GM19240 (cell line): Measurements from ENCODE around the gene SRPK3.

ENCODE experiments used
- DNase-seq: peaks from one replicate; pipeline ENCODE4 v3.0.0; 2011; ENCODE audit warnings: low spot score; ENCODE audit not compliant: insufficient read length

SRPK3 gene

GRCh38 chrX:153783378-153784013 is 2.7 kb downstream of the SRPK3 start:
- no peak for DNase-seq

DNA sequence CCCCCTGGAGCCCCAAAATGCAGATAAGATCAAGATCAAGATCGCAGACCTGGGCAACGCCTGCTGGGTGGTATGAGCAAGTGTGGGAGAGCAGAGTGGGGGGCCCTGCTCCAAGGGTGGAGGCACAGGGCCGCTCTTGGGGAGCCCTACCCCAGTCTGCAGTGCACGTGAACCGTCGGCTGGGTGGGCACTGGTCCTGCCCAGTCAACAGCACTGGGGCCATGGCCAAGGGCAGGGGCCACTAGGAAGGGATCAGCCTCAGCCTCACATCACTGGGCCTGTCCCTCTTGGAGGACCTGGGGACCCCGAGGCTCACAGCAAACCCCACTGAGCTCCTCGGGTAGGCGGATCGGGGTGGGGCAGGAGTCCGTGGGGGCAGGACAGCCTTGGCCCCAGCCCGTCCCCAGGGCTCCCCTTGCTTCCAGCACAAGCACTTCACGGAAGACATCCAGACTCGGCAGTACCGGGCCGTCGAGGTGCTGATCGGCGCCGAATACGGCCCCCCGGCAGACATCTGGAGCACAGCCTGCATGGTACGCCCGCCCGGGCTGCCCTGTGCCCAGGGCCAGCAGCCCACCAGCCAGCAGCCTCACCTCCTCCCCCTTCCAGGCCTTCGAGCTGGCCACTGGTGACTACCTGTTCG is 3.6 kb downstream of the SRPK3 start:
- DNase-seq = no peak

GRCh38 chrX:153786669-153787068 is 5.8 kb downstream of the SRPK3 start:
- DNase-seq = no peak

- no peak for DNase-seq
These were observed 8.8 kb downstream of the SRPK3 start for GRCh38 chrX:153789654-153790053.

DNA sequence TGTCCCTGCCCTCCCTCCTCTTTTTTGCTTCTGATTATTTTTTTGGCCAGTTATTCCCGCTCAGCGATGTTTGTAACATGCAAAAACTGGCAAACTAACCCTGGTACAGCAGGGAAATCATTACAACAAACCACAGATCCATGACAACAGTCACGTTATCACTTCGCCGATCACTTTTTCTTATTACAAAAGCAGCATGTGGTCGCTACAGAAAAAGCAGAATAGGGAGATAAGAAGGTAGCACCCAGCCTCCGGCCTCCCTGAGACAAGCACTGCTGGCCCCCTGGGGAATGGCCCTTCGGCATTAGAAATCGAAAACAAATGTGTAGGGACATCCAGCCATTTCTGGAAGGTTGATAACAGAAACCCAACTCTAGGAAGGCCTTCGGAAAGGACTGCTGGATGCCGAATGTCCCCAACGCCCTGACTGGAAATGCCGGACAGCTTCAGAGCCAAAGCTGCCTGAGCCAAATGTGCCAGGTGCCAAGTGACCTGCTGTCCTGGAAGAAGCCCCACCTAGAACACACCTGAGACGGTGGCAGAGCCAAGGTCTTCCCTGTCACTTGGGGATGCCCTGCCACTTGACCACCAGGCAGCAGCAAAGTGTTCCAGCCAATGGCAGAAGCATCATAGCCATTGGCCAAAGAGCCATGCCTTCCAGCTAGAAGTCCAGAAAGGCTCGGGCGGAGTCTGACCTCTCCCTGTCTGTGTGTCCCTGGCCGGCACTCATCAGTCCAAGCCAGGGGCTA is 10.4 kb downstream of the SRPK3 start:
- DNase-seq = no peak

GRCh38 chrX:153792368-153792767 is 11.5 kb downstream of the SRPK3 start:
- no peak for DNase-seq

DNA sequence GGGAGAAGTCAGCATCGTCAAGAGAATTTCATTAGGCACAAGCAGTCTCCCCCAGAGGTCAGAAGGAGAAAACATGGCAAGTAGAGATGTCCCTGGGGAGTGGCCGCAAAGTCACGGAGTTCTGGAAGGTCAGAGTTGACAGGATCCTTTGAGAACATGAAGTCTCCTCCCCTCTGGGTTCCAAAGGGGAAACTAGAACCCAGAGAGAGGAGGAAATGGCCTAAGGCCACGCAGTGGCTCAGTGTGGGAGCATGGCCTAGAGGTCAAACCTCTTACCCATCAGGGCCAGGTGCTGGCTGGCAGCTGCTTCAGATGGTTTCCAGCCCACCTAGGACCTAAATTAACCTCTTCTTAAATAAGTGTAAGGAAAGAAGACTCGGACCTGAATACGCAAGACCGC is 12.4 kb downstream of the SRPK3 start:
- no peak for DNase-seq

DNA sequence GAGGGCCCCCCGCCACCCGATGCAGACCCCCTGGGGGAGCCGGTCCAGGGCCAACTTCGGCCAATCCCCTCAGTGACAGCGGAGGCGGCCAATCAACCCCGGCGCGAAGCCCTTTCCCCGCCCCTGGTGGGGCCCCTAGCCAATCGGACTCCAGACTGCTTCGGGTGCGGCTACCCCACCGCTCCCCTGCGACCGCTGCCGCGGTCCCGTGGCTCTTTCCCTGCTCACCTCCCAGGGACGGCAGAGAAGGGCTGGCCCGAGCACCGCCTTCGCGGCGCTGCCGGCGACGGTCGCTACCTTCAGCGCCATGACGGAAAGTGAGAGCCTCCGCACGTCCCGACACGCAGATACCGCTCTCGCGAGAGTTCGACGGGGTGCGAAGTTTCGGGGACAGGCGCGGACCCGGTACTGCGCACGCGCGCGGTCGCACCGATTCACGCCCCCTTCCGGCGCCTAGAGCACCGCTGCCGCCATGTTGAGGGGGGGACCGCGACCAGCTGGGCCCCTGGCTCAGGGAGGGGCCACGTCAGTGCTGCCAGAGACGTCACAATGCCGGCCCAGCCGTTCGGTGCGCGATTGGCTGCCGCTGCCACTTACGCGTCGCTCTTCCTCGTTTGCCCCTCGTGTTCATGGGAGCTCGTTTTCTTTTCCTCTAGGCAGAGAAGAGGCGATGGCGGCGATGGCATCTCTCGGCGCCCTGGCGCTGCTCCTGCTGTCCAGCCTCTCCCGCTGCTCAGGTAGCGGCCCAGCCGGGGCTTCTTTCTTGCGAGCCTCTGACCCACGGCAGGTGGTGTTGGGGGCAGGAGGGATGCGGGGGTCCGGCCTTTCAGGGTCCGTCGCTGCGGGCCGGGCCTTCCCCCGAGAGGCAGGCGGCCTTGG is 13.4 kb downstream of the SRPK3 start, which contains the start of the genes IDH3G and SSR4:
Gene IDH3G (minus strand): TSS at position 358 of the 879 bp plus-strand sequence. CDS start 49 bp downstream, at position 309.
Gene SSR4 (plus strand): TSS at position 651 of the 879 bp plus-strand sequence. CDS start 20 bp downstream, at position 671.
- peak; percentile 98 for DNase-seq

DNA sequence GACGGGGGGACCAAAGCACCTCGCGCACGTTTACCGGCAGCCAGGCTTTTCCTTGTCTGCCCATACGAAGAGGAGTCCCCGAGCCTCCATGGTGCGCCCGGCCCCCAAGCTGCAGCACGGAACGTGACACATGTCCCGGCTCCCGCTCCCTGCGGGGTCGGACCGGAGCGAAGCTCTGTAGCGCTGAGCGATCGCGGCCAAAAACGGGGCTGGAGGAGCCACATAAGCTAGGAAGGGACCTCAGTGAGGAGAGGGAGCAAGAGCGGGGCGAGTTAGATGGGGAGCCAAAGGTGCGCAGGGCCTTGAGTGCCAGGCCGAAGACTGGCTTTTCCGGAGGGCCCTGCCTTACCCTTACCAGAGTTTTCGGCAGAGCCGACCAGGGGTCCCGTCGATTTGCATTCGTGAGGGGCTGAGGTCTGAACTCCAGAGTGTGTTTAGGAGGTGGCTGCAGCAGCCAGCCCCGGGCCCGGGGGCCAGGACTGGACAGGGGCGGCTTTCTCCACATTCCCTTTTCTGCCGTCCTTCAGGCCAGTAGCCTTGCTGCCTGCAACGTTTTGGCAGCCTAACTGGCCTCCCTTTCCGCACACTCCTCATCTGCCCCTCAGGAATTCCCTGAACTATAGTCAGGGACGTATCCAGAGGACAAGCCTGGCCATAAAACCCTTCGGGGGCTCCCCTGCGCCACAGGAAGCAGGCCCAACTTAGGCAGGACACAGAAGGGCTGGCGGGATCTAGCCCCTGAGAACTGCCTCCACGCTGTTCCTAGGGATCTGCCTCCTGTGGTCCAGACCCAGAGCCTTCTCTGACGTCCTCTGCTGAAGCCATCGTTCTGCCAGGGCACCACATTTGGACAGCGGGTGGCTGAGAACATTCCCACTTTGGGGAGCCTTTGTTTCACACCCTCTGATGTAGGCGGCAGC is 14.3 kb downstream of the SRPK3 start:
- no peak for DNase-seq

GRCh38 chrX:153797415-153798015 is 16.7 kb downstream of the SRPK3 start:
- no peak for DNase-seq

GRCh38 chrX:153799326-153799725 is 18.5 kb downstream of the SRPK3 start:
- DNase-seq = no peak

DNA sequence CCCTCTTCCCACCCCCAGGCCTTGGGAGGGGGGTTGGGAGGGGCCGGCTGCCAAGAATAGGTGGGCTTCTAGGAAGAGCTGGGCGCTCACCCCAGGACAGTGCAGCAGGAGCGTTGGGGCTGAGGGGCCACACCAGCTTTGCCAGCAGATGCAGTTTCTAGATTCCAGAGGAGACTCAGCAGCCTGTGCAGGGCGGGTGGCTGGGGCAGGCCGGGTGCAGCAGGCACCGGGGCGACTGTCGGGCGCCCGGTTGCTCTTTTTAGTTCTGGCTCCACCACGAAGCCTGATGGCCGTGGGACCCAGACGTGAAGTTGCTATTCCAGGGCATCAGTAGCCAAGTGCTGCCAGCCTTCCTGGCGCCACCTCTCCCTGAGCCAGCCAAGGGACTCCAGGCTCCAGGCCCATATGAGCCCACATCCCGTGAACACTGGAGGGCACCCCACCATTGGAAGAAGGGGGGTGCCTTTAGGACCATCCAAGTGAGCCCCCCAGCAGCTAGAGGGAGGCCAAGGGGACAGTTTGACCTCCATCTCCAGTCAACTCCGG is 19.4 kb downstream of the SRPK3 start:
- DNase-seq = no peak

- no peak for DNase-seq
These were observed 19.9 kb downstream of the SRPK3 start for GRCh38 chrX:153800746-153801145.

GRCh38 chrX:153801669-153802068 is 20.8 kb downstream of the SRPK3 start:
- no peak for DNase-seq

GRCh38 chrX:153802513-153803045 is 21.7 kb downstream of the SRPK3 start:
- DNase-seq = no peak

GRCh38 chrX:153803211-153804099 is 22.6 kb downstream of the SRPK3 start:
- no peak for DNase-seq

- DNase-seq = no peak
These were observed 23.3 kb downstream of the SRPK3 start for GRCh38 chrX:153804100-153804595.

DNA sequence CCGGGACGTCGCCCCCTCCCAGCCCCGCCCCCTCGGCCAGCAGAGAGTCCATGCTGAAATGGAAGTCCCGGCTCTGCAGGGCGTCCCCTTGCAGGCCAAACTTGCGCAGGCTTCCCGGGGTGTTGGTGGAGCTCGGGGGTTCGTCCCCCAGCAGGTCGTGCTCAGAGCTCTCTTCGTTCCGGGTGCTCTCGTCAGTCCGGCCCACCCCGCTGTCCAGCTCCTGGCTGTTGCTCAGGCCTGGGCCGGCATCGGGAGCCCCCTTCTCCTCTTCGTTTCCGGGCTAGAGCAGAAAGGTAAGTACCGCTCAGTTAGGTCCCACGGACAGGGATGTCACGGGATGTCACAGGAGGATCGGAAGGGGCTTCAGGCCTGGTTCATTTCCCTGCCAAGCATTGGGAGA is 23.8 kb downstream of the SRPK3 start:
- no peak for DNase-seq
